Neural cell (in vitro differentiated cells): ENCODE results near the gene XG. TPM values are rescaled to one million over a fixed set of nuclear protein-coding genes. Genes with fewer than 3 reads are reported as not detected.

ENCODE experiments used
- H2AFZ ChIP-seq: fragments of 200-600, 300-800 bp; sonication (generic), shearing (Covaris generic); 2 replicates; pipeline ENCODE4 v1.6.0; 2014; ENCODE audit warnings: low read depth, mild to moderate bottlenecking, antibody characterized with exemption, low read length, moderate library complexity
- H3F3A ChIP-seq: fragments of 200-600 bp; shearing (Covaris generic); 2 replicates; pipeline ENCODE4 v1.6.1; 2016; ENCODE audit warnings: mild to moderate bottlenecking, moderate library complexity, mixed read lengths, antibody characterized with exemption, low read length; ENCODE audit not compliant: insufficient read depth, poor library complexity, severe bottlenecking
- H3K27ac ChIP-seq: fragments of 200-600, 300-800 bp; sonication (generic), shearing (Covaris generic); 2 replicates; pipeline ENCODE4 v1.5.1; 2014; ENCODE audit warnings: mild to moderate bottlenecking, low read length, moderate library complexity
- H3K27me3 ChIP-seq: fragments of 300-800, 200-600 bp; sonication (generic), shearing (Covaris generic); 2 replicates; pipeline ENCODE4 v1.6.0; 2014; ENCODE audit warnings: mild to moderate bottlenecking, low read depth, low read length, moderate library complexity; ENCODE audit not compliant: insufficient read depth
- H3K36me3 ChIP-seq: fragments of 300-800, 200-600 bp; sonication (generic), shearing (Covaris generic); 2 replicates; pipeline ENCODE4 v1.5.1; 2014; ENCODE audit warnings: mild to moderate bottlenecking, antibody characterized with exemption, low read length, moderate library complexity; ENCODE audit not compliant: insufficient read depth
- H3K4me2 ChIP-seq: fragments of 300-800, 200-600 bp; sonication (generic), shearing (Covaris generic); 2 replicates; pipeline ENCODE4 v1.6.0; 2014; ENCODE audit warnings: mild to moderate bottlenecking, low read length
- H3K4me3 ChIP-seq: fragments of 300-800, 200-600 bp; sonication (generic), shearing (Covaris generic); 2 replicates; pipeline ENCODE4 v1.5.1; 2014; ENCODE audit warnings: mild to moderate bottlenecking, low read length, moderate library complexity
- H3K79me2 ChIP-seq: fragments of 200-600 bp; shearing (Covaris generic); replicated peaks from 2 replicates; pipeline ENCODE4 v1.6.0; 2014; ENCODE audit warnings: mild to moderate bottlenecking, low read length, moderate library complexity; ENCODE audit not compliant: insufficient read depth
- H3K9ac ChIP-seq: fragments of 300-800, 200-600 bp; sonication (generic), shearing (Covaris generic); 2 replicates; pipeline ENCODE4 v1.6.1; 2016; ENCODE audit warnings: mild to moderate bottlenecking, low read length, mixed read lengths
- H3K9me2 ChIP-seq: fragments of 200-600 bp; shearing (Covaris generic); 2 replicates; pipeline ENCODE4 v1.6.1; 2016; ENCODE audit warnings: mild to moderate bottlenecking, low read length, mixed read lengths; ENCODE audit not compliant: insufficient read depth
- H3K9me3 ChIP-seq: fragments of 200-600, 300-800 bp; sonication (generic), shearing (Covaris generic); 2 replicates; pipeline ENCODE4 v1.6.1; 2016; ENCODE audit warnings: mild to moderate bottlenecking, mixed run types, low read length, moderate library complexity, mixed read lengths
- H4K20me1 ChIP-seq: fragments of 200-600 bp; shearing (Covaris generic); 2 replicates; pipeline ENCODE4 v1.6.1; 2016; ENCODE audit warnings: mild to moderate bottlenecking, mixed run types; ENCODE audit not compliant: insufficient read depth
- CTCF ChIP-seq: fragments of 450-650 bp; IDR thresholded peaks from 2 replicates; pipeline ENCODE4 v1.5.1; 2014; ENCODE audit warnings: antibody characterized with exemption, mild to moderate bottlenecking, moderate library complexity; ENCODE audit not compliant: poor library complexity, severe bottlenecking
- EP300 ChIP-seq: fragments of 450-650 bp; conservative IDR thresholded peaks from 2 replicates; pipeline ENCODE4 v1.6.1; 2014; ENCODE audit warnings: antibody characterized with exemption, mild to moderate bottlenecking, moderate library complexity; ENCODE audit not compliant: poor library complexity, severe bottlenecking
- EZH2 ChIP-seq: fragments of 200-600, 300-800 bp; shearing (Covaris generic), sonication (generic); IDR thresholded peaks from 2 replicates; pipeline ENCODE4 v1.6.1; 2014; ENCODE audit warnings: antibody characterized with exemption, low read length, borderline replicate concordance, mild to moderate bottlenecking; ENCODE audit not compliant: insufficient read depth, poor library complexity, severe bottlenecking
- MXI1 ChIP-seq: fragments of 450-650 bp; conservative IDR thresholded peaks from 2 replicates; pipeline ENCODE4 v1.6.1; 2014; ENCODE audit warnings: antibody characterized with exemption, mild to moderate bottlenecking; ENCODE audit not compliant: poor library complexity, severe bottlenecking
- POLR2AphosphoS5 ChIP-seq: IDR thresholded peaks from 2 replicates; pipeline ENCODE4 v1.6.1; 2012
- RAD21 ChIP-seq: fragments of 450-650 bp; conservative IDR thresholded peaks from 2 replicates; pipeline ENCODE4 v1.6.1; 2014; ENCODE audit warnings: antibody characterized with exemption, mild to moderate bottlenecking, moderate library complexity
- REST ChIP-seq: IDR thresholded peaks from 2 replicates; pipeline ENCODE4 v1.6.1; 2012; ENCODE audit warnings: borderline replicate concordance
- SMC3 ChIP-seq: fragments of 450-650 bp; conservative IDR thresholded peaks from 2 replicates; pipeline ENCODE4 v1.6.1; 2014; ENCODE audit warnings: antibody characterized with exemption, mild to moderate bottlenecking, moderate library complexity; ENCODE audit not compliant: poor library complexity
- TAF1 ChIP-seq: IDR thresholded peaks from 2 replicates; pipeline ENCODE4 v1.6.1; 2012; ENCODE audit warnings: low read depth
- polyA plus RNA-seq: library from polyadenylated mRNA; depleted of rRNA; stranded (reverse); fragments of >200 nt; gene quantifications from 2 replicates; pipeline ENCODE4 v1.2.3, GENCODE V29; 2014

Gene XG
- polyA plus RNA-seq, 1 donor from 2014 or later: 0.37 TPM

DNA sequence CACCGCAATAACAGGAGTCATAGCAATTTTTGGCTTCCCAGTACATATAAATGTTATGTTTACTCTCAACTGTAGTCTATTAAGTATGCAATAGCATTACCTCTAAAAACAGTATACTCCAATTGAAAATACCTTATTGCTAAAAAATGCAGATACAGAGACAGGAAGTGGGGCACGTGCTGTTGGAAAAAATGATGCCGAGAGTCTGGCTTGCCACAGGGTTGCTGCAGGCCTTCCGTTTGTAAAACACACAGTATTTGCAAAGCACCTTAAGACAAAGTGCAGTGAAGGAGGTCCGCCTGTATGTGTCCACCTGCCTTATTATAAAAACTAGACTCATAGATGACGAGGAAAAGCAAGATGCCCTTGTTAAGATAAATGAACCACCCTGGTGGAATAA is 37.3 kb upstream of the XG start:
- TF ChIP-seq MXI1 (no peak), SMC3 (no peak), RAD21 (no peak), CTCF (no peak), REST (no peak), EP300 (no peak), POLR2AphosphoS5 (no peak), EZH2 (no peak), TAF1 (no peak)

GRCh38 chrX:2715066-2715600 is 36.7 kb upstream of the XG start:
- Histone ChIP-seq H3K36me3 (no peaks in the 10 kb centered on the region), H3K79me2 (no peaks in the 10 kb centered on the region), H3K27ac (no peak overlapping the region), H3K9me2 (no peaks in the 10 kb centered on the region), H2AFZ (no peak overlapping the region), H3K4me2 (no peak overlapping the region), H3K9ac (no peak overlapping the region), H3F3A (no peaks in the 10 kb centered on the region), H4K20me1 (no peaks in the 10 kb centered on the region), H3K4me3 (no peak overlapping the region), H3K27me3 (no peaks in the 10 kb centered on the region), H3K9me3 (no peaks in the 10 kb centered on the region)
- TF ChIP-seq EP300 (no peak), SMC3 (no peak), CTCF (no peak), MXI1 (no peak), EZH2 (no peak), RAD21 (no peak), TAF1 (no peak), POLR2AphosphoS5 (no peak), REST (no peak)

More for the DNA sequence above, 37.3 kb upstream of the XG start:
- H3K9ac ChIP-seq: no peak overlapping the region
- no peaks in the 10 kb centered on the region for H3K9me2 ChIP-seq
- H3K27me3 ChIP-seq: no peaks in the 10 kb centered on the region
- H2AFZ ChIP-seq: no peak overlapping the region
- no peaks in the 10 kb centered on the region for H3F3A ChIP-seq
- H3K36me3 ChIP-seq: no peaks in the 10 kb centered on the region
- no peak overlapping the region for H3K4me3 ChIP-seq
- H3K27ac ChIP-seq: no peak overlapping the region
- no peaks in the 10 kb centered on the region for H3K9me3 ChIP-seq
- no peaks in the 10 kb centered on the region for H4K20me1 ChIP-seq
- no peaks in the 10 kb centered on the region for H3K79me2 ChIP-seq
- H3K4me2 ChIP-seq: no peak overlapping the region
